Thoracic aorta (tissue), 2 donors: ENCODE measurements around the gene PCSK2. TPM values are rescaled to one million over a fixed set of nuclear protein-coding genes. Genes with fewer than 3 reads are reported as not detected.

Experiments
- ATAC-seq: fragments of 150-250 bp; one replicate; pipeline ENCODE4 v1.8.0; 2017; ENCODE audit warnings: low read depth; ENCODE audit not compliant: insufficient number of reproducible peaks, low FRiP score
- DNase-seq: peaks from one replicate; pipeline ENCODE4 v3.0.0-alpha.2; 2020; ENCODE audit warnings: low spot score
- H3K27ac ChIP-seq, 2 donors: fragments of 200-600 bp; sonication (generic); 1 replicate in 1 of 2; 2 replicates in 1 of 2; pipeline ENCODE4 v1.5.1; 2016; ENCODE audit warnings: mild to moderate bottlenecking in 2 of 2, moderate library complexity in 2 of 2
- H3K27me3 ChIP-seq: fragments of 200-600 bp; sonication (generic); replicated peaks from 2 replicates; pipeline ENCODE4 v1.6.0; 2016; ENCODE audit warnings: mild to moderate bottlenecking; ENCODE audit not compliant: insufficient read depth
- H3K36me3 ChIP-seq: fragments of 200-600 bp; sonication (generic); one replicate; pipeline ENCODE4 v1.5.1; 2016
- H3K4me1 ChIP-seq, 2 donors: fragments of 200-600 bp; sonication (generic); 1 replicate in 1 of 2; 2 replicates in 1 of 2; pipeline versions ENCODE4 v1.5.1 to v1.6.0; 2016; ENCODE audit warnings: low read depth in 2 of 2, mild to moderate bottlenecking in 1 of 2; ENCODE audit not compliant: control insufficient read depth in 1 of 2
- H3K4me3 ChIP-seq: fragments of 200-600 bp; sonication (generic); 2 replicates; pipeline ENCODE4 v1.5.1; 2016; ENCODE audit warnings: mild to moderate bottlenecking
- H3K9me3 ChIP-seq: fragments of 200-600 bp; sonication (generic); 2 replicates; pipeline ENCODE4 v1.5.1; 2016
- CTCF ChIP-seq: fragments of 200-600 bp; sonication (generic); IDR thresholded peaks from one replicate; pipeline ENCODE4 v1.5.1; 2019; ENCODE audit warnings: antibody characterized with exemption
- total RNA-seq, 2 donors: library from RNA; depleted of rRNA; stranded (reverse); fragments of >200 nt; gene quantifications; one replicate each; pipeline versions ENCODE4 v1.1.0 to v1.2.3, GENCODE V29; 2016

Gene PCSK2
- total RNA-seq, 2 donors from 2014 or later, result 1.2 to 16.2 TPM

GRCh38 chr20:17467120-17467655, 240.3 kb downstream of the PCSK2 start:
- Histone ChIP-seq H3K36me3 (no peaks in the 10 kb centered on the region), H3K9me3 (no peaks in the 10 kb centered on the region), H3K4me3 (no peak overlapping the region), H3K27me3 (no peaks in the 10 kb centered on the region), H3K27ac (no peak overlapping the region), H3K4me1 (no peaks in the 10 kb centered on the region)
- no peak for ATAC-seq
- TF ChIP-seq CTCF, result no peak
- DNase-seq, result no peak

DNA sequence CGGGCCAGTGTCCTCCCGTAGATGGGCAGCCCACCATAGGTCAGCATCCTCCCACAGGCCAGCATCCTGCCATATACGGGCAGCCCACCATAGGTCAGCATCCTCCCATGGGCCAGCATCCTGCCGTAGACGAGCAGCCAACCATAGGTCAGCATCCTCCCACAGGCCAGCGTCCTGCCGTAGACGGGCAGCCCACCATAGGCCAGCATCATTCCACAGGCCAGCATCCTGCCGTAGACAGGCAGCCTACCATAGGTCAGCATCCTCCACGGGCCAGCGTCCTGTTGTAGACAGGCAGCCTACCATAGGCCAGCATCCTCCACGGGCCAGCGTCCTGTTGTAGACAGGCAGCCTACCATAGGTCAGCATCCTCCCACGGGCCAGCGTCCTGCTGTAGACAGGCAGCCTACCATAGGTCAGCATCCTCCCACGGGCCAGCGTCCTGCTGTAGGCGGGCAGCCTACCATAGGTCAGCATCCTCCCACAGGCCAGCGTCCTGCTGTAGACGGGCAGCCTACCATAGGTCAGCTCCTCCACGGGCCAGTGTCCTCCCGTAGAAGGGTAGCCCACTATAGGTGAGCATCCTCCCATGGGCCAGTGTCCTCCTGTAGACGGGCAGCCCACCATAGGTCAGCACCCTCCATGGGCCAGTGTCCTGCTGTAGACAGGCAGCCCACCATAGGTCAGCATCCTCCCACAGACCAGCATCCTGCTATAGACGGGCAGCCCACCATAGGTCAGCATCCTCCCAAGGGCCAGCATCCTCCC, 241.4 kb downstream of the PCSK2 start:
- DNase-seq (no peak), ATAC-seq (no peak)
- TF ChIP-seq CTCF, result no peak
- H3K4me1 ChIP-seq, result no peaks in the 10 kb centered on the region
- no peaks in the 10 kb centered on the region for H3K27me3 ChIP-seq
- no peak overlapping the region for H3K27ac ChIP-seq
- H3K4me3 ChIP-seq, result no peak overlapping the region
- H3K9me3 ChIP-seq, result no peaks in the 10 kb centered on the region
- H3K36me3 ChIP-seq, result no peaks in the 10 kb centered on the region

DNA sequence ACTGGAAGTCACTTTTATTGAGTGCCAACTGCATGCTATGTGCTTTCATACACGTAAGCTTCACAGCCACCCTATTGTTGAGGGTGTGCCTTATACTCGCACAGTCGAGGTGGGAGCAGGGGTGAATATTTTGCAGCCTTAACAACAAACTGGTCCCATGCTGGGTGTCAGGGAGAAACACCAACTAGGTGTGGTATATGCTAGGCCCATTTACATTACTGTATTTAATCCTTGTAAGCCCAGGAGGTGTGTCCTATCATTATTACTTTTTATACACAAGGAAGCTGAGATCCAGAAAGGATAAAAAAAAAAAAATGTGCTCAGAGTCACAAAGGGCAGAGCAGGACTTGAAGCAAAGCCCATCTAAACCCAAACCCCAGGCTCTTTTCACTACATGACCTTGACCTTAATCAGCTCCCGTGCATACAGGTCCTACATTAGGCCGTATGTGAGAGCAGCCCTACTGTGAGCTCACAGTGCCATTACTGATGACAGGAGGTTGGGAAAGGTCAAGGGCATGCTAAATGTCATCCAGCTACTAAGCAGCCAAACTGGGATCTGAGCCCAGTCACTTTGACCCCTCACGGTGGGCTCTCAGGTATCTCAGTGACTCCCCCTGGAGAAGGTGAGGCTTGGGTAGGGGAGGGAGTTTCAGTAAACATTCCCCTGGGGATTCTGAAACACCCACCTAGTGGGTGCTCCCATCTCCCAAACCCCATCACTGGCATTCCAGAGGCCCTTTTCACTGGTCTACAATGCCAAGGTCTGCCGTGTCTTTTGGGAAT, 242.6 kb downstream of the PCSK2 start:
- DNase-seq (no peak), ATAC-seq (no peak)
- TF ChIP-seq CTCF, result no peak
- Histone ChIP-seq H3K4me3 (no peak overlapping the region), H3K36me3 (no peaks in the 10 kb centered on the region), H3K27me3 (no peaks in the 10 kb centered on the region), H3K27ac (no peak overlapping the region), H3K9me3 (no peaks in the 10 kb centered on the region), H3K4me1 (no peaks in the 10 kb centered on the region)

GRCh38 chr20:17470521-17470920, 243.7 kb downstream of the PCSK2 start:
- no peak for ATAC-seq
- no peak for TF ChIP-seq CTCF

GRCh38 chr20:17470973-17471372, 244.1 kb downstream of the PCSK2 start:
- Histone ChIP-seq H3K36me3 (no peaks in the 10 kb centered on the region), H3K4me3 (no peak overlapping the region), H3K27ac (no peak overlapping the region), H3K9me3 (no peaks in the 10 kb centered on the region), H3K4me1 (no peaks in the 10 kb centered on the region), H3K27me3 (no peaks in the 10 kb centered on the region)
- ATAC-seq (no peak), DNase-seq (no peak)
- TF ChIP-seq CTCF, result no peak

More at GRCh38 chr20:17470521-17470920, 243.7 kb downstream of the PCSK2 start:
- H3K4me3 ChIP-seq, result no peak overlapping the region
- no peak for DNase-seq
- no peaks in the 10 kb centered on the region for H3K27me3 ChIP-seq
- H3K27ac ChIP-seq, result no peak overlapping the region
- H3K36me3 ChIP-seq, result no peaks in the 10 kb centered on the region
- H3K4me1 ChIP-seq, result no peaks in the 10 kb centered on the region
- no peaks in the 10 kb centered on the region for H3K9me3 ChIP-seq
